HG03060 (cell line): ENCODE results near the gene INPP5A.
"Not testable (repeated sequence)": the region's sequence is repeated elsewhere in the genome, so short reads cannot be mapped to it uniquely, and the experiment has no call there.

Experiments
- ATAC-seq: cut with Tn5 transposase; IDR thresholded peaks from one replicate; pipeline ENCODE4 v1.9.1; 2021; ENCODE audit warnings: low read depth, moderate number of reproducible peaks; ENCODE audit not compliant: unreplicated experiment

Gene INPP5A

DNA sequence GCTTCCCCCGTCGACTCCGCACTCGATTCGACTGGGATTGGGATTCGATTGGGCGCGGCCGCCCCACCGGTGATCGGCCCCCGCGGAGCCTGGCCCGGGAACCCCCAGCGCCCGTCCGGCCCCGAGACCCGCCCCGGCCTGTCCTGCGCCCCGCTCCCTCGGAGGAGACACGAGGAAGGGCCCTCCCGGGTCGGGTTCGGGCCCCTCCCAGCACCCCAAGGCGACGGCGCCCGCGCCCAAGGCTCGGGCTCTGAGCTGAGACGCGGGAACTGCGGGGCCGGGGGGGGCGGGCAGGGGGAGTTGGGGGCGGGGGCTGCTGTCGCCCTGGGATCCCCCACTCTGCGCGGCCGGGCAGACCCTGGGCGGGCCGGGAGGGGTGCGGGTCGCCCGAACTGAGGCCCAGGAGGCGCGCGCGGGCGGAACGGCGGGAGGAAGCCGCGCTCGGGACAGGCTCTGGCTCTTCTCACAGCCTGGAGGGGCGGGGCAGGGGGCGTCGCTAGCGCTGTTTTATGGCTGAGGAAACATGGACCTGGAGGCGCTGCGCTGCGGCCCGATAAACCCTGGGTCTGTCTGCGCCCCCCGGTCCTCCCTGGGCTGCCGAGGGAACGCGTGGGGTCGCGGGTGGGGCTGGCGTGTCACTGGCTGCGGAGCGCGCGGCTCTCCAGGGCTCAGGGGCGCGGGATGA, 250.1 kb downstream of the INPP5A start:
- no peak for ATAC-seq

DNA sequence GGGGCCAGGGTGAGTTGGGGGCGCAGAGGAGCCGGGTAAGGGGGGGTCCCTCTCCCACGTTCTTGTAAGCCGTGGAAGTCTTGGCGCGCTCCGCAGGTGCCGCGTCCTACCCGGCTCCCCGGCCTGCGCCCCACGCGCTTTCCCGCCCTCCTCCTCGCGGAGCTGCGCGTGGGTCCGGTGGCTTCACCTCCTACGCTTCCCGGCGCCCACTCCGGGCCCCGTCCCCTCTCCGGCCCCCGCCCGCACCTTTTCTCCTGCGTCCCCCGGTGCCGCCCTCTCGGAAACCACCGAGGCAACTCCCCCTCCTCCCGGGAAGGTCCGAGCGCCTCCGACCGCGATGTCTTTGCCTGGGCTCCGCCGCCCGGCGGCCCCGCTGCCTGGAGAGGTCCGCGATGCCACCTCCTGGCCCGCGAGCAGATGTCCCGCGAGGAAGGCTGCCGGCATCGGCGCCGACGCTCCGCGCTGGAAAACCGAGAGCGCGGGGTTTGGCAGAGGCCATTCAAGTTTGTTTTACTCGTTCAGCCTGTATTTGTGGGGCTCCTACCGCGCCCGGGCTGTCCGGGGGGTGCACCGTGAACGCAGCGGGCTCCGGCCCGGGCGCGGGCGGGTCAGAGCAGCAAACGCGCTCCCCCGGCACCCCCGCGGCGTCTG, 250.7 kb downstream of the INPP5A start:
- ATAC-seq: no peak

DNA sequence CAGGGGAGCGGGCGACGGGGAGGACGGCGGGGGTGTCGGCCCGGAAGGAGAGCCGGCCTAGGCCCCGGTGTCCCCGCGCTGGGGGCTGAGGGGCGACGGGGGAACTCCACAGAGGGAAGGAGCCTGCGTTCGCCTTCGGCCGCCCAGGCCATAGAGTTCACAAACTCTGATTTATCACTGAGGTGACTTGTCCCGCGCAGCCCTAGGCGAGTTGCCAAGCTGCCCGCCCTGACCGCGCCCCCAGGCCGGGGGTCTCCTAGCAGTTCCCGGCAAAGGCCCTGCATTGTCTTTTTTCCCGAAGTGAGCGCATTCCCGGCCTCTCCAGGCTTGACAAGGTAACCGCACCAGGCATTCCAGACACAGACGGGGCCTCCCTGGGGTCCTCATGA, 251.2 kb downstream of the INPP5A start:
- ATAC-seq: no peak

DNA sequence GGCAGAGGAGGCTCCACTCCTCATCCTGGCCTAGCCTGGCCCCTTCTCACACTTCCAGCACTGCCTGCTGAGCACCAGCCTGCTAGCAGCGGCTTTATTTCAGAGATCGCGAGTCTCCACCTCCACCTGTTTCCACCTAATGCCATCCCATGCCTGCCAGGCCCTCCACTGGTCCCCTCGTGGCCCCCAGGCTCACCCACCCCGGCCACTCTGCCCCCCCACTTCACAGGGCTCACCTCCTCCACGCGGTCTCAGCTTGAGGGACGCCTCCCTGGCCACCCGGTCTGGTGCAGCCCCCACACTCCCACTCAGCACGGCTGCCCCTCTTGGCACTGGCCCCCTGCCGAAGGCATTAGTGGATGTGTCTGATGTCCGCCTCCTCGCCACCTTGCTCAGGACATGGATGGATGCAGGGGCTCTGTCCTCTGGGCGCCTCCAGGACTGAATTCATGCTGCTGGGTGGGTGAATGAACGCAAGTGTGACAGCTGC, 252.1 kb downstream of the INPP5A start:
- ATAC-seq: no peak

DNA sequence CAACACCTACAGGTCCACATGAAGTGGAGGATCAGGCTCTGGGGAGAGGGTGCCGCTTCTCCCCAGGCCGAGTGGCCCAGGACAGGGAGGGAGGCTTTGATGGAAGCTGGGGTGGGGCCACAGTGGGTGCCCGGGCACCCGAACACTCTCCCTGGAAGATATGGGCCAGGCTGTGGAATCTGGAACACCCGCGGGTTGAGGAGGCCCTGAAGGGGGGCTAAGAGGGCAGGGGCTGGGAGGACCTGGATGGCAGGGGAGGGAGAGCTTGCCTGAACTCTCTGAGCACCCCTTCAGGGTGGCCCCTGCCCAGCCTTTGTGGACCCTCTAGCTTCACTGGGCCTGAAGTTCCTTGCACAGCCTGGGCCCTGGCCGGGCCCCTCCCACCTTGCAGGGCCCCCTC, 252.9 kb downstream of the INPP5A start:
- ATAC-seq: no peak

DNA sequence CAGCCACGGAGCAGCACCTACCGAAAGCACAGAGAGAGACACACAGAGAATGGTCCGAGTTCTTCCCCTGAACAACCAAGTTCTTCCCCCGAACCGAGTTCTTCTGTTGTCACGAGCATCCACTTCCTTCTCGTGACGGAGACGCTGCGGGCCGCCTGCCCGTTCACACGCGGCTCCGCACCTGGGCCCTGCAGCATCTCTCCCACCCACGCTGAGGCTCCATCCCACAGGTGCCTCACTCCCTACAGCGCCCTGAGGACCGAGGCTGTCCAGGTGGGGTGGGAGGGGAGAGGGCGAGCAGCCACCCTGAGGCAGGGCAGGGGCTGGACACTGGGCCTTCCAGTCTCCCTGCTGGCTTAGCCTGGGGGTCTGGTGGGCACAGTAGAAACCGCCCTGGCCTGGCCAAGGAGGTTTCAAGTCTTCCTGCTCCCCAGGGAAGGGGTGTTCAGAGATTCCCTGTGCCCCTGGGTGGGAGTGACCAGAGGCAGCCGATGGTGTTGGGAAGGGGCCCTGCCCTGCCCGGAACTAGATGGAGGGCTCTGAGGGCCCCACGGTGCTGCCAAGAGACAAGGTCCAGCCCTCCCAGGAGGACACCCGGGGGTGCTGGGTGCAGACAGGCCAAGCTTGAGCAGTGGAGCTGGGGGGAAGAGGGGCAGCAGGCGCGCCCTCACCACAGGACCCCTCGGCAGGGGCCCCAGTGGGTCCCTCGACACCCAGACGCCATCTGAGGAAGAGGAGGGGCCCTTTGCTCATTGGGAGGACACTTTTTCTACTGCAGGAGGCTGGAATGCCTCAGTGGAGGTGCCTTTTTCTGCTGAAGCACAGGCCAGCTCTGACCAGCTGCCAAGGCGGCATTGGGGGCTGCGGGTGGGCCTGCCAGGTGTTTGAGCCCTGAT, 253.6 kb downstream of the INPP5A start:
- no peak for ATAC-seq

DNA sequence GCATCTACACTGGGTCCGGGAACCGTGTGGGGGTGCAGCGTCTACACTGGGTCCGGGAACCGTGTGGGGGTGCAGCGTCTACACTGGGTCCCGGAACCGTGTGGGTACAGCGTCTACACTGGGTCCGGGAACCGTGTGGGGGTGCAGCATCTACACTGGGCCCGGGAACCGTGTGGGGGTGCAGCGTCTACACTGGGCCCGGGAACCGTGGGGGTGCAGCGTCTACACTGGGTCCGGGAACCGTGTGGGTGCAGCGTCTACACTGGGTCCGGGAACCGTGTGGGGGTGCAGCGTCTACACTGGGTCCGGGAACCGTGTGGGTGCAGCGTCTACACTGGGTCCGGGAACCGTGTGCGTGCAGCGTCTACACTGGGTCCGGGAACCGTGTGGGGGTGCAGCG, 254.5 kb downstream of the INPP5A start:
- not testable (repeated sequence) for ATAC-seq

DNA sequence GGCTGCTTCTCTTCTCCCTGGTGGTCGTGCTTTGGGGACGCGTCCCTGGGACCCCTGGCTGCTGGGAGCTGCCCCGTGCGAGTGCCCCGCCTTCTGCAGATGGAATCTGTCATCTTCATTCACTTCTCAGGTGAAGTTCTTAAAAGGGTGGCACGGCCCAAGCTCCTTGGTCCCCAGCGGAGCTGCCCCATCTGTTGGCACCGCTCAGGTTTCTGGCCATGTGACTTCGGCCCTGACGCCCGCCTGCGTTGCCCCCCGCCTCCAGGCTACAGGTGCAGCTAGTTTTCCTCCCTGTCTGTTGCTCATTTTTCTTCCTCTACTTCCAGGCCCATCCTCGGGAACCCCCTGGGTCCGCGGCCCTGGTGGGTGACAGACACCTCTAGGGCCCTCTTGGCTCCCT, 255.2 kb downstream of the INPP5A start:
- ATAC-seq: no peak

DNA sequence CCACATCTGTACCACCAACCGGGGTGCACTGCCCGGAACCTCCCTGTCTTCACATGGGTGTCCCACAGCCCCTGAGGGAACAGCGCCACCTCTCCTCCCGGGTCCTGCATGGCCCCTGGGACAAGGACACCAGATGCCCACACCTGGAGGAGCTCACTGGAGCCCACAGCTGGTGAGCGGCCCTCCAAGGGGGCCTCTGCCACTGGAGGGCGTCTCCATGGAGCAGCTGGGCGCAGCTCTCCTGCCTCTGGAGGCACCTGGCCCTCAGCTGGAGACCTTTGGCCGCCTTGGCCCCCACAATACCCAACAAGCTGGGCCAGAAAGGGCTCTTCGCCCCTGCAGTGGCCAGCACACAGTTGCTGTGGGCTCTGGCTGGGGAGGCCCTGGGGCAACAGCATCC, 255.6 kb downstream of the INPP5A start:
- no peak for ATAC-seq

DNA sequence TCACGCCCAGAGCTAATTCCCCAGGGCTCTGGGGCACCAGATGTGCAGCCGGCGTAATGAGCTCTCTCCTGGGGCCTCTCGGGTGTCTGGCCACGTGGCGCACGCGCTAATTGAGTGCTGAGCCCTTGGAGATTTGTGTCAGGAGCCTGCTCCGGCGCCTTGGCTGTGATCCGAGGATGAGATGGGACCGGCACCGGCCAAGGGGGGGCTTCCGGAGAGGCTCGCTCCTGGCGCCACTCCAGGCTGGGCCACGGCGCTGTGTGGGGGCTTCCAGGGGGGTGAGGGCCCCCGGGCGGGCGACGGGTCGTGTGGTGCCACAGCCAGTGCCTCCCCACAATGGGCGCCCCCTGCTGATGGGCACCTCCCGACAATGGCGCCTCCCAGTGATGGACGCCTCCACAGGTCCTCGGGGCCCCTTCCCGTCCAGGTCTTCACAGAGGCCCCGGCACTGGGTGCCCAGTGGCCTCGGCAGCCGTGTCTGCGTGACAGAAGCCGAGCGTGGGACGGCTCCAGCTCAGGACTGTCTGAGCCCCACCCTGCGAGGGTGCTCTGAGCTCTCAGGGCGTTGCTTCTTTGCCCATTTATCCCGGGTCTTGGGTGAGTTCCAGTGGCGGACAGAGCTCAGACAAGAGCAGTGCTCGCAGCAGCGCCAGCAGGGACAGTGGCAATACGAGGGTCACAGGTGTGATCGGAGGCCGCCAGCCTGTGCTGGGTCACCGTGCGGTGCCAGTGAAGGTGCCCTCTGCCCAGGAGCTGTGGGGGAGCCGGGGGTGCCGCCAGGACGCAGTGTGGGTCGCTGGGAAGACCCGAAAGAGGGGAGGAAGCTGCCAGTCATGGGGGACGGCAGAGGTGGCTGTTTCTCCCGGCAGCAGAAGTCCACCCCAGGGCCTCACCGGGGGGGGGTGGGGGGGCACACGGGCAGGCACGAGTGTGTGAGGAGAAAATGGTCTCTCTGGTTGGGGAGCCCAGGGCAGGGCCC, 256.6 kb downstream of the INPP5A start:
- ATAC-seq: no peak

DNA sequence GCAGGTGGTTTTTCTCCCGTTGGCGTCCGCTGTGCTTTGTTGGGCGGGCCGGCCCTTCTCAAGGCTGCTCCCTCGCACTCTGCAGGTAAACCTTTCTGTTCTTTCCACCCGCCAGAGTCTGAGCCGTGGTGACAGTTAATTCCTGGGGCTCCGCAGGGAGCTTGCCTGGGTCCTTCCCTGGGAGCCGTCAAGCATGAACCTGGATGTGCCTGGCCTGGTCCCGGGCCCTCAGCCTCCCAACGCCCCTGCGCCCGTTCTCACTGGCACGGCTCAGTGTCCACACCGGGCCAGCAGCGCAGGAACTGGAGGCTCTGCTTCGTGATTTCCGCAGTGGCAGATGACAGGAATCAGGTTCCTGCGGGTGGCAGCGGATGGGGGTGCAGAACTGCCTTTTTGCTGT, 259.3 kb downstream of the INPP5A start:
- ATAC-seq: no peak

DNA sequence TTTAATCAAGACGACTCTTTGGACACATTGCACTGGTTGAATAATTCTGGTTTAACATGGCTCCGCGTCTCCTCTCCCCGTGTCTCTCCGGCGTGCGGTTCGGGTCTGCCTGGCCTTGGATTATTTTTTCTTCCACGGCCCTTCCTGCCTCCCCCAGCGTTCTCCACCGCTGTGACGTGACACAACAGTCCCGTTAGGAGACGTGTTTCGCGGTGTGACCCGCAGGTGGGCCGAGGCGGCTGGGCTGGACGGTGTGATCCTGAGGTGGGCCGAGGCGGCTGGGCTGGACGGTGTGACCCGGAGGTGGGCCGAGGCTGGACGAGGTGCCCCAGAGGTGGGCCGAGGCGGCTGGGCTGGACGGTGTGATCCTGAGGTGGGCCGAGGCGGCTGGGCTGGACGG, 260.4 kb downstream of the INPP5A start:
- not testable (repeated sequence) for ATAC-seq

DNA sequence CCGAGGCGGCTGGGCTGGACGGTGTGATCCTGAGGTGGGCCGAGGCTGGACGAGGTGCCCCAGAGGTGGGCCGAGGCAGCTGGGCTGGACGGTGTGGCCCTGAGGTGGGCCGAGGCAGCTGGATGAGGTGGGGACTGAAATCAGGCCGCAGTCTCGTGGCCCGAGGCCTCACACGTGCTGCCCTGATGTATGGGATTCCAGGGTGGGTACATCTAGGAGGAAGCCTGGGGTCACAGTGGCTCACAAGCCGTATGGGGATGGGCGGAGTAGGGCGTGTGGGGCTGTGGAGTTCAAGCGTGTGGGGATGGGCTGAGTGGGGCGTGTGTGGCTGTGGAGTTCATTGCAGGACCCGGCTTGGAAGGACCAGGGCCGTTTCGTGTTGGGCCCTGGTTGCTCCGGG, 260.8 kb downstream of the INPP5A start:
- ATAC-seq: no peak

DNA sequence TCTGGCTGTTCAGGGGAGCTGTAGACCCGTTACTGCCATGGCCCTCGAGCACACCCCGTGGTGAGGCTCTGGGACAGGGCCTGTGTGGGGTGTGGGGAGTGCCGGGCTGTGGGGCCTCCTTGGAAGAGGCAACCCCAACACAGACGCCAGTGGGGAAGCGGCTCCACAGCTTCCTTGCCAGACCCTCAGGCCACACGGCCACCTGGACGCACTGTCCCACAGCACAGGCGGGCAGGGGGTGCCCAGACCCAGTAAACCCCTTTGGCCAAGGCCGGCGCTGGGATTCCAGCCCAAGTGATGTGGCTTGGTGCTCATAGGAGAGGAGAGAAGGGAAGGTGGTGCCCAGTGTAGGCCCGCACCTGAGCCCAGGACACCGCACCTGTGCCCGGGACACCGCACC, 261.3 kb downstream of the INPP5A start:
- ATAC-seq: no peak

DNA sequence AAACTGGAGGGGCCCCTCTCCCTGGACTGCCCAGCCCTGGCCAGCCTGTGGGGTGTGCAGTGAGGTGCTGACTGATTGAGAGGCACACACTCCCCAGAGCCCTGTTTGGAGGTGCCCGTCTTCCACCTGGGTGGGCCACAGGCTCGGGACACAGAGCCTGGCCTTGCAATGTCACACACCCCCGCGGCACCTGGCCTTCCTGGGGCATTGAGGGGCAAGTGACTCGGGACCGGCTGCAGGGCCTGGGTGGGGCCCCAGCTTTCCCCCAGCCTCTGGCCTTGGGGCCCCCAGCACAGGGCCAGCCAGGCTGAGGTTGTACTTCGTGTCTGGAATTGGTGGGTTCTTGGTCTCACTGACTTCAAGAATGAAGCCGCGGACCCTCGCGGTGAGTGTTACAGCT, 262.3 kb downstream of the INPP5A start:
- ATAC-seq: no peak

DNA sequence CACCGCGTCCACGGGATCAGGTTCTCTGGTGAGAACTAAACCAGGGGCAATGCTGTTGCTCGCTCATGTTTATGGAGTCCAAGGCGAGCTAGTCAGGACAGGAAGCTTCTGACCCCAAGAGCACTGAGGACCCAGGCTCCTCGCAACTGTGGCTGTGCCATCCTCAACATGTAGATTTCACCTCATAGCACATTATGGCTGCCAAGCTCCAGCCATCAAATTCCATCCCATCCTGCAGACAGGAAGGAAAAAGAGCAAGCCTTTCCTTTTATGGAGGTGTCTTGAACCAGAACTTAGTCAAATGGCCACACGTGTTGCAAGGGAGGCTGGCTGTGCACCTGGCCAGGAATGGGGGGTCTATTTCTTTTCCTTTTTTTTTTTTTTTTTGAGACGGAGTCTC, 264.5 kb downstream of the INPP5A start:
- ATAC-seq: no peak

DNA sequence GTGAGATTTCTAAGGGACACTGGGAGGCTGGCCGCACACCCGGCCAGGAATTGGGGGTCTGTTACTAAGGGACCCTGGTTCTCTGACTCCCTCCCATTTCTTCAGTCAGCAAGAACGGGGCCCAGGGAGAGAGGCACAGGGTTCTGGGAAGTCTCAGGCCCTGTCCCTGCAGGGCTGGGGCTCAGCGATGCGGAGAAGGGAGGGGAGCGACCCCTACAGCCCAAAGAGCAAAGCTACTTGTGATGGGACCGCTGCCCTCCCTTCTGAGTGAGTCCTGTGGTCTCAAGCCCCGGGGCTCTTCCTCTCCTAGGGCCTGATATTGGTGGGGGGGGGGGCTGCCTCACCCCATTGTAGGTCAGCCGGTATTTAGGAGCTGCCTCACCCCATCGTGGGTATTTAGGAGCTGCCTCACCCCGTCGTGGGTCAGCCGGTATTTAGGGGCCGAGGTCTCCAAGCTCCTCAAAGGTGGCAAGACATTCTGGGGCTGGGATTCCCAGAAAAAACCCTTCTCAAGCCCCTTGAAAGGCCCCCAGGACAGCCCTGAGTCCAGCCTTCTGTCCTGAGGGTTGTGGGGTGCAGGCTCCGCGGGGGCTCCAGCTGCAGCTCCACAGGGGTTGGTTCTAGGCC, 265.2 kb downstream of the INPP5A start:
- ATAC-seq: no peak

DNA sequence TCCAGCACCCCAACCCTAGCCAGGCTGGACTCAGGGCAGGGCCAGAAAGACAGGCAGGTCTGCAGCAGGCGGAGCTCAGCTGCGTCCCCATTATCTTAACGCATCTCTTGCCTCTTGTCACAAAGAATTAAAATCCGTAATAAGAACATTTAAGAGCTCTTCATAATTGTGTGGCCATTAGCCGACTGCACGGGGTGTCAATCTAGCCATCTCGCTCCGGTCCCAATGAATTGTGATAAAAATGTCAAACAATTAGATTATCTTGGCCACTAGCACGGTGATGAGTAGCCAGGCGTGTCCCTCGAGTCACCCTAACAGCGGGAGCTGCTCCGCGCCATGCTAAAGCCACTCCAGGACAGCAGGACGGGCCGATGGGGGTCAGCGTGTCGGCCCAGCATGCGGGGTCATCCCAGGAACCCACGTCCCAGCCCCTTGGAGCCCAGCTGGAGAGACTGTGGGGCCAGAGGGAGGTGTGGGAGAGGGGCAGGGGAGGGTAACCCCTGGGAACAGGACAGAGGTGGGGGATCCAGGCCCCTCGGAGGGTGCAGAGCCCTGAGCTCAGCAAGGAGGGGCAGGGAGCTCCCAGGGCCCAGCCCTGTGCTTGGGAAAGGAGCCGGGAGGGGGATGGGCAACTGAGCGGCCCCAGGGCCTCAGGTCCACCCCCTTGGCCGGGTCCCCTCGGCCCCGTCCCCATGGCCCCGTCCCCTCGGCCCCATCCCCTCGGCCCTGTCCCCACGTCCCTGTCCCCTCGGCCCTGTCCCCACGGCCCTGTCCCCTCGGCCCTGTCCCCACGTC, 266.0 kb downstream of the INPP5A start:
- ATAC-seq: no peak

DNA sequence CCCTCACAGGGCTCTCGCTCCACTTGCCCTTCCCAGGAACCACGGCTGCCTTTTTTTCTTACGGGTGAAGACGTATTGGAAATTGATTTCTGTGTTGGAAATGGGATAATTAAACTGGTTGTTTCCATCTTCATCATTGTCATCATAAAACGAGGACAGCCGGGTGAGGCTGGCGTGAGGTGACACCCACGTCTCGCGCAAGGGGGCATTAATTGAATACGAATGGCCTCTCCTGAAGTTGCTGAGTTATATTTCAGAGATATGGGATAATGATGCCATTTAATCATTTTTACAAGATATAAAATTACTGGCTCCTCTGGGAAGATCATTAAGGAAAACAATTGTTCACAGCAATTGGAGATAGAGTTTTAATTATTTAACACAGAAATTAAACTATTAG, 266.7 kb downstream of the INPP5A start:
- no peak for ATAC-seq
